ENCODE measurements around the gene TSPAN1. TPM values are rescaled to one million over a fixed set of nuclear protein-coding genes. Genes with fewer than 3 reads are reported as not detected.

The TSPAN1 gene
- total and polyA plus RNA-seq, 4 donors, result 45.3 to 174 (median 139) TPM

- no peaks in the 10 kb centered on the region for H3K9me3 ChIP-seq (ENCODE audit: control insufficient read depth in 4 of 4, insufficient read depth in 3 of 4, low read length in 3 of 4)
- no peak overlapping the region for H3K9ac ChIP-seq (ENCODE audit: insufficient read depth in 1 of 2, low read length in 2 of 2)
- no peak for ATAC-seq (ENCODE audit: insufficient read depth, low FRiP score)
- H3K27ac ChIP-seq (ENCODE audit: low read depth in 1 of 2, low read length in 1 of 2), result peak overlapping the region in 1 of 2 donors; percentile 2
- H3K4me3 ChIP-seq, result no peak overlapping the region
- H3K4me1 ChIP-seq (ENCODE audit: control insufficient read depth in 5 of 5, insufficient read depth in 5 of 5, low read length in 5 of 5), result peaks cover 0 to 18% (median 0%) of the 10 kb centered on the region in 5 donors
- H3K27me3 ChIP-seq (ENCODE audit: control insufficient read depth in 3 of 3, insufficient read depth in 3 of 3, low read length in 2 of 3), result no peaks in the 10 kb centered on the region
- 67 to 75% methylated on average over 6 of the region's 6 CpGs for WGBS, 2 donors
- peaks cover 4 to 34% (median 11%) of the 10 kb centered on the region in 4 donors for H3K36me3 ChIP-seq (ENCODE audit: control insufficient read depth in 4 of 4, insufficient read depth in 4 of 4, low read length in 4 of 4)
- no peak for DNase-seq
- no peak for TF ChIP-seq CTCF (IDR thresholded peaks at IDR 0.05; ENCODE audit: control extremely low read depth, extremely low read depth)
Measured at GRCh38 chr1:46188295-46189030, 13.6 kb downstream of the TSPAN1 start.

DNA sequence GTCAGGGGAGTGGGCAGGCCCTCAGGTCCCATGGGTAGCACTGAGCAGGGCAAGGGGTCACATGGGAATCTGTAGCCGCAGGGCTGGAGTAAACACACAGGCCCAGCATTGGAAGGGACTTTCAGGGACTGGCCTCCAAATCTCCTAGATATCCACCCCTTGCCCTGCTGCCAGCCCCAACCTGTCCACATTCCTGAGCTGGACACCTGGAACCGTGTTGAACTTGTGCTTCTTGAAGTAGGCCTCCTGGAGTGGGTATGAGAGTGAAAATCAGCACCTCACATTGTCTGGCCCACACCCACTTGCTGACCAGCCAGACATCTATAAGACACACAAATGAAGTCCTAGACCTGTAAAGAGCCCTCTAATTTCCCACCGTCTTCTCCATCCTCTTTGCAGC lies 15.7 kb downstream of the TSPAN1 start:
- DNase-seq (no peak), ATAC-seq (ENCODE audit: insufficient read depth, low FRiP score) (no peak)
- no peak for TF ChIP-seq CTCF (IDR thresholded peaks at IDR 0.05; ENCODE audit: control extremely low read depth, extremely low read depth)
- Histone ChIP-seq H3K4me1 (ENCODE audit: control insufficient read depth in 5 of 5, insufficient read depth in 5 of 5, low read length in 5 of 5) (peaks cover 0 to 9% (median 0%) of the 10 kb centered on the region in 5 donors), H3K27me3 (ENCODE audit: control insufficient read depth in 3 of 3, insufficient read depth in 3 of 3, low read length in 2 of 3) (no peaks in the 10 kb centered on the region), H3K27ac (ENCODE audit: low read depth in 1 of 2, low read length in 1 of 2) (peak overlapping the region in 1 of 2 donors; percentile 9), H3K9me3 (ENCODE audit: control insufficient read depth in 4 of 4, insufficient read depth in 3 of 4, low read length in 3 of 4) (no peaks in the 10 kb centered on the region), H3K36me3 (ENCODE audit: control insufficient read depth in 4 of 4, insufficient read depth in 4 of 4, low read length in 4 of 4) (peaks cover 4 to 45% (median 16%) of the 10 kb centered on the region in 4 donors), H3K4me3 (no peak overlapping the region), H3K9ac (ENCODE audit: insufficient read depth in 1 of 2, low read length in 2 of 2) (no peak overlapping the region)
- 68 to 79% methylated on average over 3 of the region's 3 CpGs for WGBS, 2 donors

DNA sequence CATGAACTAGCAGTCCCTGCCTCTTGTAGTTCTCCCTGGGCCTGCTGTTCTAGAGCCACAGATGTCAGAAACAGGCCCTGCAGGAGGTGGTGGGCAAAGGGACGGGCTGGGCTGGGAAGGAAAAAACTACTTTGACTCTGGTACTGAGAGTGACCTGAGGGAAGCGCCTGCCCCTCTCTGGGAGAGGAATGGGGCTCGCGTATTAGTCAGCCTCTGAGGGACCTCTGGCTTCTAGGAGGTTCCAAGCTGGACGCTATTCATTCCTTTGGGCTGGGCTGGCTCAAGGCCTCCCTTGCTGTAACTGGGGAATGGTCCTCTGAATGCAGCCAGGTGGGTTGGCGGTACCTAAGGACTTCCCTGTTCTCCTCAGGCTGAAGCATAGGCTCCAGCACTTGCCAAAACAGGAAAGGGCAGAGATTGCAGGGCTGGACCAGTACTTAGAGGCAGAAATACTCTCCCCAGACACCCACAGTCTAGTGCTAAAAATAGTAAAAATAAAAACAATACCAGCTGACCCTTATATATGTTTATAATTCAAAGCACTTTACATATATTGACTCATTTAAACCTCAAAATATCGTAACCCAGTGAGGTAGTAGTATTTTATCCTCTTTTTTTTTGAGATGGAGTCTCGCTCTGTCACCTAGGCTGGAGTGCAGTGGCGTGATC lies 16.3 kb downstream of the TSPAN1 start:
- Histone ChIP-seq H3K9ac (ENCODE audit: insufficient read depth in 1 of 2, low read length in 2 of 2) (no peak overlapping the region), H3K27ac (ENCODE audit: low read depth in 1 of 2, low read length in 1 of 2) (no peak overlapping the region), H3K4me1 (ENCODE audit: control insufficient read depth in 5 of 5, insufficient read depth in 5 of 5, low read length in 5 of 5) (peaks cover 0 to 9% (median 0%) of the 10 kb centered on the region in 5 donors), H3K9me3 (ENCODE audit: control insufficient read depth in 4 of 4, insufficient read depth in 3 of 4, low read length in 3 of 4) (no peaks in the 10 kb centered on the region), H3K4me3 (no peak overlapping the region), H3K36me3 (ENCODE audit: control insufficient read depth in 4 of 4, insufficient read depth in 4 of 4, low read length in 4 of 4) (peaks cover 4 to 46% (median 17%) of the 10 kb centered on the region in 4 donors), H3K27me3 (ENCODE audit: control insufficient read depth in 3 of 3, insufficient read depth in 3 of 3, low read length in 2 of 3) (no peaks in the 10 kb centered on the region)
- ATAC-seq (ENCODE audit: insufficient read depth, low FRiP score), result no peak
- WGBS, 2 donors, result 93 to 94% methylated on average over 9 of the region's 9 CpGs
- DNase-seq, result no peak
- TF ChIP-seq CTCF (IDR thresholded peaks at IDR 0.05; ENCODE audit: control extremely low read depth, extremely low read depth), result no peak
